Epithelial cell of proximal tubule (primary cell): ENCODE results near the gene KLF2. TPM values are rescaled to one million over a fixed set of nuclear protein-coding genes. Genes with fewer than 3 reads are reported as not detected.
"Not testable (repeated sequence)": the region's sequence is repeated elsewhere in the genome, so short reads cannot be mapped to it uniquely, and the experiment has no call there.

Experiments used
- DNase-seq: peaks from one replicate; pipeline ENCODE4 v3.0.0-alpha.2; 2011; ENCODE audit warnings: low read depth
- H3K4me3 ChIP-seq: 2 replicates; pipeline ENCODE4 v1.5.1; 2011; ENCODE audit warnings: low read depth, mild to moderate bottlenecking, low read length
- total RNA-seq: library from RNA; depleted of rRNA; stranded (reverse); fragments of >200 nt; gene quantifications from 2 replicates; pipeline ENCODE4 v1.2.3, GENCODE V29; 2015
- TF ChIP-seq, protein P1 (sequence below): conservative IDR thresholded peaks from 2 replicates; pipeline ENCODE4 v1.5.1; 2012; ENCODE audit warnings: low read depth, mild to moderate bottlenecking, low read length

The KLF2 gene
- total RNA-seq, 1 donor from 2014 or later = 1.3 TPM

DNA sequence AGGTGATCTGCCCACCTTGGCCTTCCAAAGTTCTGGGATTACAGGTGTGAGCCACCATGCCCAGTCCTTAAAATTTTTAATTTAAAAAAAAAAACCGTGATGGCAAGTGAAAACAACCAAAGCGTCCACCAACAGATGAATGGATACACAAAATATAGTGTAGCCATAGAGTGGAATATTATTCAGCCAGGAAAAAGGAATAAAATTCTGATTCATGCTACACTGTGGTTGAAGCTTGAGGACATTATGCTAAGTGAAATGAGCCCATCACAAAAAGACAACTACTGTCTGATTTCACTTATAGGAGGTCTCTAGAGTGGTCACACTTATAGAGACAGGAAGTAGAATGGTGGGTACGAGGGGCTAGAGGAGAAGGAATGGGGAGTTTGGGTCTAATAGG is 26.3 kb upstream of the KLF2 start:
- TF ChIP-seq, protein P1, sequence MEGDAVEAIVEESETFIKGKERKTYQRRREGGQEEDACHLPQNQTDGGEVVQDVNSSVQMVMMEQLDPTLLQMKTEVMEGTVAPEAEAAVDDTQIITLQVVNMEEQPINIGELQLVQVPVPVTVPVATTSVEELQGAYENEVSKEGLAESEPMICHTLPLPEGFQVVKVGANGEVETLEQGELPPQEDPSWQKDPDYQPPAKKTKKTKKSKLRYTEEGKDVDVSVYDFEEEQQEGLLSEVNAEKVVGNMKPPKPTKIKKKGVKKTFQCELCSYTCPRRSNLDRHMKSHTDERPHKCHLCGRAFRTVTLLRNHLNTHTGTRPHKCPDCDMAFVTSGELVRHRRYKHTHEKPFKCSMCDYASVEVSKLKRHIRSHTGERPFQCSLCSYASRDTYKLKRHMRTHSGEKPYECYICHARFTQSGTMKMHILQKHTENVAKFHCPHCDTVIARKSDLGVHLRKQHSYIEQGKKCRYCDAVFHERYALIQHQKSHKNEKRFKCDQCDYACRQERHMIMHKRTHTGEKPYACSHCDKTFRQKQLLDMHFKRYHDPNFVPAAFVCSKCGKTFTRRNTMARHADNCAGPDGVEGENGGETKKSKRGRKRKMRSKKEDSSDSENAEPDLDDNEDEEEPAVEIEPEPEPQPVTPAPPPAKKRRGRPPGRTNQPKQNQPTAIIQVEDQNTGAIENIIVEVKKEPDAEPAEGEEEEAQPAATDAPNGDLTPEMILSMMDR = no peak
- no peak overlapping the region for H3K4me3 ChIP-seq
- no peak for DNase-seq

- H3K4me3 ChIP-seq = no peak overlapping the region
- TF ChIP-seq, protein P1 = no peak
- peak; percentile 23 for DNase-seq
These were observed 22.5 kb upstream of the KLF2 start for GRCh38 chr19:16301999-16302694.

- TF ChIP-seq, protein P1 = no peak
These were observed 20.9 kb upstream of the KLF2 start for GRCh38 chr19:16303755-16304154.

DNA sequence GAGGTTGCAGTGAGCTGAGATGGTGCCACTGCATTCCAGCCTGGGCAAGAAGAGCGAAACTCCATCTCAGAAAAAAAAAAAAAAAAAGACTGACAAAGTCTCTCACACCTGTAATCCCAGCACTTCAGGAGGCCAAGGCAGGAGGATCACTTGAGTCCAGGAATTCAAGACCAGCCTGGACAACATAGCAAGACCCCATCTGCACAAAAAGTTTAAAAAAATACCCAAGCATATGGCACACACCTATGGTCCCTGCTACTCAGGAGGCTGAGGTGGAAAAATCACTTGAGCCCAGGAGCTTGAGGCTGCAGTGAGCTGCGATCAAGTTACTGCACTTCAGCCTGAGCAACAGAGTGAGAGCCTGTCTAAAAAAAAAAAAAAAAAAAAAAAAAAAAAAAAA is 20.1 kb upstream of the KLF2 start:
- not testable (repeated sequence) for DNase-seq, H3K4me3 ChIP-seq

More at GRCh38 chr19:16303755-16304154, 20.9 kb upstream of the KLF2 start:
- H3K4me3 ChIP-seq = no peak overlapping the region
- DNase-seq = no peak

- not testable (repeated sequence) for DNase-seq, H3K4me3 ChIP-seq
These were observed 19.6 kb upstream of the KLF2 start for GRCh38 chr19:16305060-16305459.

- DNase-seq = no peak
- TF ChIP-seq, protein P1 = no peak
- H3K4me3 ChIP-seq = no peak overlapping the region
These were observed 17.8 kb upstream of the KLF2 start for GRCh38 chr19:16306728-16307402.

- no peak for DNase-seq
- no peak overlapping the region for H3K4me3 ChIP-seq
- TF ChIP-seq, protein P1 = no peak
These were observed 16.5 kb upstream of the KLF2 start for GRCh38 chr19:16308081-16308480.

GRCh38 chr19:16309643-16310042 is 15.0 kb upstream of the KLF2 start:
- no peak for DNase-seq
- H3K4me3 ChIP-seq = no peak overlapping the region
- TF ChIP-seq, protein P1 = no peak
